Endothelial cell of umbilical vein (primary cell): ENCODE results near the gene CHPF2.

Experiments
- CTCF ChIP-seq, 2 donors: IDR thresholded peaks; 1 replicate in 1 of 2; 2 replicates in 1 of 2; pipeline ENCODE4 v1.5.1; 2011; ENCODE audit warnings: low read length in 2 of 2, mild to moderate bottlenecking in 2 of 2, moderate library complexity in 2 of 2, control low read depth in 1 of 2, inconsistent platforms in 1 of 2, low read depth in 1 of 2; ENCODE audit not compliant: insufficient read depth in 1 of 2; ENCODE audit errors: extremely low read depth in 1 of 2
- EZH2 ChIP-seq: IDR thresholded peaks from 2 replicates; pipeline ENCODE4 v1.6.1; 2012; ENCODE audit warnings: borderline replicate concordance, low read depth, mild to moderate bottlenecking, moderate library complexity, low read length, inconsistent platforms; ENCODE audit not compliant: severe bottlenecking
- JUN ChIP-seq: IDR thresholded peaks from 2 replicates; pipeline ENCODE4 v1.6.1; 2011; ENCODE audit warnings: borderline replicate concordance, low read depth; ENCODE audit not compliant: insufficient read length, insufficient read depth
- POLR2A ChIP-seq: IDR thresholded peaks from 2 replicates; pipeline ENCODE4 v1.6.1; 2012; ENCODE audit warnings: low read depth, mild to moderate bottlenecking, control low read depth, low read length
- POLR2AphosphoS5 ChIP-seq: IDR thresholded peaks from 2 replicates; pipeline ENCODE4 v1.6.1; 2012; ENCODE audit warnings: low read depth, mild to moderate bottlenecking, control low read depth, low read length, moderate library complexity; ENCODE audit not compliant: insufficient read depth
- TF ChIP-seq, protein P1 (sequence below): IDR thresholded peaks from 2 replicates; pipeline ENCODE4 v1.6.1; 2011; ENCODE audit not compliant: insufficient read depth, insufficient read length

DNA sequence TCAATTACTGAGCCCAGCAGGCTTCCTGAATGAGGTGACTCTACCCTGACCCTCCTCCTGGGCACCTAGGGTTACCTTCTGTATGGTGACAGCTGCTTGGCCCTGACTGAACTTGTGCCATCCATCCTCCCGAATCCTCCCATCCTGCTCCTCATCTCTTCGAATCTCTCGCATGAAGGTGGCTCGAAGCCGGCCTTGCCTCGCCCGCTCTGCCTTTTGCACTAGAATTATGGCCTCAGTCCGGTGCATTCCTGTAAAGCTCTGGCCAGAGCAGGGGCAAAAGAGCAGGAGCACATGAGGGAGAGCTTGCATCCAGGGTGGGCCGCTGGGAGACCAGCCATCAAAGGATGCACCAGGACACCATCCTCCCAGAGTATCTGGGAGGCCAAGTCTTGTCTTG, 29.4 kb upstream of the CHPF2 start:
- TF ChIP-seq CTCF (IDR thresholded peaks at IDR 0.05; ENCODE audit: extremely low read depth in 1 of 2, insufficient read depth in 1 of 2, low read depth in 1 of 2, low read length in 2 of 2) (no peak), POLR2AphosphoS5 (no peak), POLR2A (no peak), JUN (no peak), EZH2 (no peak)
- TF ChIP-seq, protein P1, sequence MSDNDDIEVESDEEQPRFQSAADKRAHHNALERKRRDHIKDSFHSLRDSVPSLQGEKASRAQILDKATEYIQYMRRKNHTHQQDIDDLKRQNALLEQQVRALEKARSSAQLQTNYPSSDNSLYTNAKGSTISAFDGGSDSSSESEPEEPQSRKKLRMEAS = no peak
